H1 (cell line): ENCODE measurements around the gene NAV3. TPM values are rescaled to one million over a fixed set of nuclear protein-coding genes. Genes with fewer than 3 reads are reported as not detected.

Experiments used
- CTCF ChIA-PET: fragments of 300-600 bp; sonication (Branson Sonifier 250); formaldehyde crosslinking; loops from one replicate; lab custom pipeline; 2021; ENCODE audit not compliant: partially characterized antibody; lab: Charles Lee
- POLR2A ChIA-PET: fragments of 300-600 bp; sonication (Branson Sonifier 250); formaldehyde crosslinking; loops from one replicate; lab custom pipeline; 2021; ENCODE audit warnings: inconsistent platforms; ENCODE audit not compliant: partially characterized antibody; lab: Charles Lee
- DNase-seq, 2 experiments: peaks; one replicate each; pipeline versions ENCODE4 v3.0.0 to v3.0.0-alpha.2; 2010 to 2022; ENCODE audit warnings: low spot score in 2 of 2, low read depth in 1 of 2, mixed read lengths in 1 of 2
- FAIRE-seq: peaks from 2 replicates; lab custom pipeline; 2011; peaks lifted over from hg19 to GRCh38; lab: Jason Lieb, UNC
- H2AFZ ChIP-seq: 2 replicates; pipeline ENCODE4 v1.8.1; 2012; ENCODE audit warnings: low read length, inconsistent platforms
- H2AK5ac ChIP-seq: 2 replicates; pipeline ENCODE4 v1.6.1; 2013; ENCODE audit warnings: low read depth, low read length
- H2BK120ac ChIP-seq: replicated peaks from 2 replicates; pipeline ENCODE3; 2013; ENCODE audit warnings: low read depth, low read length, inconsistent platforms
- H2BK12ac ChIP-seq: 2 replicates; pipeline ENCODE4 v1.6.1; 2013; ENCODE audit warnings: low read depth, low read length
- H2BK15ac ChIP-seq: 2 replicates; pipeline ENCODE4 v1.6.1; 2013; ENCODE audit warnings: low read length
- H2BK20ac ChIP-seq: 2 replicates; pipeline ENCODE4 v1.6.1; 2013; ENCODE audit warnings: low read length
- H2BK5ac ChIP-seq: 2 replicates; pipeline ENCODE4 v1.6.1; 2013; ENCODE audit warnings: low read depth, low read length
- H3K14ac ChIP-seq: 2 replicates; pipeline ENCODE4 v1.6.1; 2013; ENCODE audit warnings: inconsistent platforms; ENCODE audit not compliant: insufficient read length
- H3K18ac ChIP-seq: 2 replicates; pipeline ENCODE4 v1.6.1; 2013; ENCODE audit warnings: low read length; ENCODE audit errors: extremely low read depth
- H3K23ac ChIP-seq: 2 replicates; pipeline ENCODE4 v1.6.1; 2013; ENCODE audit warnings: inconsistent platforms; ENCODE audit not compliant: insufficient read length
- H3K23me2 ChIP-seq: 2 replicates; pipeline ENCODE4 v1.6.1; 2013; ENCODE audit warnings: low read depth, low read length
- H3K27ac ChIP-seq: 2 replicates; pipeline ENCODE4 v1.6.1; 2011; ENCODE audit warnings: low read depth, low read length, inconsistent platforms
- H3K27me3 ChIP-seq, 4 experiments: replicated peaks in 1 of 4; 1 replicate in 1 of 4; 2 replicates in 3 of 4; pipeline versions ENCODE4 v1.6.1 to v1.8.1; 2011 to 2013; ENCODE audit warnings: low read length in 3 of 4, mild to moderate bottlenecking in 3 of 4, inconsistent platforms in 2 of 4, mixed read lengths in 2 of 4, moderate library complexity in 1 of 4; ENCODE audit not compliant: control insufficient read depth in 3 of 4, insufficient read depth in 3 of 4; ENCODE audit errors: extremely low read depth in 1 of 4
- H3K36me3 ChIP-seq, 4 experiments: 2 replicates each; pipeline versions ENCODE4 v1.6.1 to v1.8.1; 2011 to 2013; ENCODE audit warnings: mild to moderate bottlenecking in 4 of 4, low read length in 3 of 4, moderate library complexity in 2 of 4, control low read depth in 1 of 4, inconsistent platforms in 1 of 4; ENCODE audit not compliant: insufficient read depth in 4 of 4, control insufficient read depth in 2 of 4
- H3K4ac ChIP-seq: replicated peaks from 2 replicates; pipeline ENCODE3; 2013; ENCODE audit warnings: low read length, low read depth, mixed read lengths, inconsistent platforms; ENCODE audit not compliant: insufficient read length
- H3K4me1 ChIP-seq, 4 experiments: replicated peaks in 1 of 4; 1 replicate in 1 of 4; 2 replicates in 3 of 4; pipeline versions ENCODE4 v1.6.1 to v1.8.1; 2011 to 2013; ENCODE audit warnings: low read length in 3 of 4, inconsistent platforms in 2 of 4, mixed read lengths in 1 of 4; ENCODE audit not compliant: insufficient read depth in 4 of 4, control insufficient read depth in 3 of 4
- H3K4me2 ChIP-seq, 2 experiments: 2 replicates each; pipeline versions ENCODE4 v1.6.1 to v1.8.1; 2011 to 2013; ENCODE audit warnings: low read depth in 2 of 2, low read length in 2 of 2, control low read depth in 1 of 2, inconsistent platforms in 1 of 2, mild to moderate bottlenecking in 1 of 2; ENCODE audit not compliant: insufficient read depth in 1 of 2
- H3K4me3 ChIP-seq, 4 experiments: fragments of 200-600, 300-600 bp in 1 of 4; sonication (generic), shearing (Covaris generic), sonication (Bioruptor Twin) in 1 of 4; 2 replicates each; pipeline versions ENCODE4 v1.5.1 to v1.8.1; 2011 to 2016; ENCODE audit warnings: low read length in 4 of 4, low read depth in 3 of 4, control low read depth in 2 of 4, inconsistent platforms in 2 of 4, mild to moderate bottlenecking in 2 of 4, mixed read lengths in 1 of 4, moderate library complexity in 1 of 4; ENCODE audit not compliant: insufficient read depth in 2 of 4; ENCODE audit errors: extremely low read depth in 1 of 4
- H3K56ac ChIP-seq: replicated peaks from 2 replicates; pipeline ENCODE3; 2013; ENCODE audit warnings: low read depth, mild to moderate bottlenecking, mixed read lengths, low read length, inconsistent platforms; ENCODE audit not compliant: insufficient read length
- H3K79me1 ChIP-seq: 2 replicates; pipeline ENCODE4 v1.6.1; 2013; ENCODE audit warnings: low read depth, low read length, control low read depth
- H3K79me2 ChIP-seq, 2 experiments: 2 replicates each; pipeline versions ENCODE4 v1.6.1 to v1.8.1; 2012 to 2013; ENCODE audit warnings: low read length in 2 of 2, mild to moderate bottlenecking in 2 of 2, inconsistent platforms in 1 of 2; ENCODE audit not compliant: insufficient read depth in 2 of 2, control insufficient read depth in 1 of 2
- H3K9ac ChIP-seq, 4 experiments: replicated peaks in 1 of 4; 1 replicate in 1 of 4; 2 replicates in 3 of 4; pipeline versions ENCODE4 v1.6.1 to v1.8.1; 2011 to 2013; ENCODE audit warnings: low read depth in 3 of 4, low read length in 3 of 4, control low read depth in 2 of 4, mild to moderate bottlenecking in 2 of 4, moderate library complexity in 2 of 4, inconsistent platforms in 1 of 4; ENCODE audit errors: extremely low read depth in 1 of 4
- H3K9me3 ChIP-seq, 2 experiments: 2 replicates each; pipeline versions ENCODE4 v1.6.1 to v1.8.1; 2012 to 2013; ENCODE audit warnings: mild to moderate bottlenecking in 2 of 2, moderate library complexity in 2 of 2, control low read depth in 1 of 2, inconsistent platforms in 1 of 2, low read depth in 1 of 2, low read length in 1 of 2, mixed read lengths in 1 of 2; ENCODE audit not compliant: insufficient read depth in 2 of 2
- H4K20me1 ChIP-seq, 2 experiments: replicated peaks in 1 of 2; 2 replicates each; pipeline versions ENCODE3 to v1.8.1; 2011 to 2013; ENCODE audit warnings: inconsistent platforms in 2 of 2, low read length in 2 of 2, mild to moderate bottlenecking in 1 of 2; ENCODE audit not compliant: insufficient read depth in 2 of 2, control insufficient read depth in 1 of 2
- H4K5ac ChIP-seq: 2 replicates; pipeline ENCODE4 v1.6.1; 2013; ENCODE audit warnings: low read length, low read depth, mixed read lengths, inconsistent platforms; ENCODE audit not compliant: insufficient read length
- H4K8ac ChIP-seq: 2 replicates; pipeline ENCODE4 v1.8.0; 2013; ENCODE audit warnings: mild to moderate bottlenecking, moderate library complexity, low read length, inconsistent platforms; ENCODE audit not compliant: insufficient read depth; ENCODE audit errors: extremely low read depth
- H4K91ac ChIP-seq: replicated peaks from 2 replicates; pipeline ENCODE3; 2013; ENCODE audit warnings: low read length, mixed read lengths, inconsistent platforms; ENCODE audit not compliant: insufficient read length
- CBX8 ChIP-seq: fragments of 300-800, 300-1000 bp; sonication (generic); IDR thresholded peaks from 2 replicates; pipeline ENCODE4 v1.7.1; 2016; ENCODE audit warnings: low read depth, low read length, borderline replicate concordance
- FOSL1 ChIP-seq: IDR thresholded peaks from 2 replicates; pipeline ENCODE4 v1.6.1; 2011; ENCODE audit warnings: mild to moderate bottlenecking, low read depth, low read length, moderate library complexity; ENCODE audit not compliant: insufficient read depth
- GABPA ChIP-seq: IDR thresholded peaks from 2 replicates; pipeline ENCODE4 v1.6.1; 2011; ENCODE audit warnings: mild to moderate bottlenecking, low read length, moderate library complexity, borderline replicate concordance; ENCODE audit not compliant: insufficient read depth
- HDAC2 ChIP-seq, 2 experiments: fragments of 300-600 bp in 1 of 2; sonication (generic) in 1 of 2; IDR thresholded peaks; 2 replicates each; pipeline ENCODE4 v1.6.1; 2011 to 2012; ENCODE audit warnings: low read depth in 2 of 2, low read length in 2 of 2, mild to moderate bottlenecking in 2 of 2, moderate library complexity in 2 of 2, borderline replicate concordance in 1 of 2, inconsistent platforms in 1 of 2
- KDM4A ChIP-seq: IDR thresholded peaks from one replicate; pipeline ENCODE4 v1.7.1; 2012; ENCODE audit warnings: low read depth, mild to moderate bottlenecking, moderate library complexity, low read length, inconsistent platforms; ENCODE audit not compliant: severe bottlenecking
- TAF1 ChIP-seq: IDR thresholded peaks from 2 replicates; pipeline ENCODE4 v1.6.1; 2011; ENCODE audit warnings: mild to moderate bottlenecking, low read depth, low read length
- TEAD4 ChIP-seq: IDR thresholded peaks from 2 replicates; pipeline ENCODE4 v1.6.1; 2012; ENCODE audit warnings: low read depth, low read length, inconsistent platforms, mixed read lengths
- WGBS, 2 experiments: shearing (Covaris generic) in 1 of 2; methylation state at CpG; one replicate each; pipeline versions ENCODE4 v1.1.6 to v1.1.7; 2013 to 2015; ENCODE audit warnings: low lambda C conversion rate in 2 of 2, mixed read lengths in 2 of 2, inconsistent platforms in 1 of 2, low coverage in 1 of 2, missing lambda C conversion rate in 1 of 2; ENCODE audit not compliant: insufficient replicate concordance in 2 of 2, insufficient coverage in 1 of 2, insufficient read length in 1 of 2; ENCODE audit errors: extremely low coverage in 1 of 2, missing lambda C conversion rate in 1 of 2; 5-methylcytosine and 5-hydroxymethylcytosine counted together
- polyA plus RNA-seq, 7 experiments: library from polyadenylated mRNA; depleted of rRNA in 3 of 7; stranded (reverse) in 5 of 7; unstranded in 2 of 7; fragments of >200 nt in 5 of 7; fragments of 200-250 nt in 2 of 7; gene quantifications; 1 replicate in 5 of 7; 2 replicates in 1 of 7; 4 replicates in 1 of 7; pipeline versions ENCODE4 v1.2.1 to v1.2.3, GENCODE V29; 2011 to 2013; ENCODE audit warnings: missing spikeins in 2 of 7, mixed read lengths in 2 of 7
- total RNA-seq: library from RNA; stranded (reverse); fragmentation: NEBNext Ultra II Directional; extraction: Animal tissue kit (Norgen Biotek cat#: 25700); gene quantifications from 2 replicates; pipeline ENCODE4 v1.2.1, GENCODE V29; 2021
- TF ChIP-seq, protein P1 (sequence below), 3 experiments: IDR thresholded peaks; 1 replicate in 2 of 3; 2 replicates in 1 of 3; pipeline versions ENCODE4 v1.5.1 to v1.6.1; 2011; ENCODE audit warnings: low read length in 3 of 3, mild to moderate bottlenecking in 3 of 3, inconsistent platforms in 2 of 3, low read depth in 1 of 3, moderate library complexity in 1 of 3; ENCODE audit not compliant: insufficient read depth in 1 of 3; ENCODE audit errors: control extremely low read depth in 1 of 3

Gene NAV3
- total and polyA plus RNA-seq, 2 of the 8 experiments (the other 6 are each of a cell fraction or from before 2014, with no cell fraction given), result 0.47 to 5.0 TPM

DNA sequence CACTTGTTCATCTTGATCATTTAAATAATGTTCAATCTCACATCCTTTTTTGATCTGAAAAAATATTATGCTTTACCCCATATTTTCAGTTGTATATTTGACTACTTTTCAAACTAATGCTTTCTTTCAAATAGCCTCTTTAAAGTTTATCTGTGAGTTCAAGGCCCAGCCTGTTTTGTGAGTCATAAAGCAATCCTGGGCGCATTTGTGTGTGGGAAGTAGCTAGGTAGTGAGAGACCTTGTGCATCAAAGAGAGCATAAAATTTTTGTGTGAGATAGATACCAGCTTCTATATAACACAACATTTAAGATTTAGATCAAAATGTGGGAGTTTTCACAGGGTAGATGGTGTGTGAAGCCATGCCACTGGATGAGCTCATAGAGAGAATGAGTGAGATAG, 405.6 kb downstream of the NAV3 start:
- Histone ChIP-seq H3K18ac (no peak overlapping the region), H2AFZ (no peak overlapping the region), H4K91ac (no peak overlapping the region), H4K20me1 (no peaks in the 10 kb centered on the region), H2BK120ac (no peak overlapping the region), H2AK5ac (no peak overlapping the region), H4K5ac (no peak overlapping the region), H3K27me3 (no peaks in the 10 kb centered on the region), H3K36me3 (no peaks in the 10 kb centered on the region), H3K79me1 (no peaks in the 10 kb centered on the region), H2BK20ac (no peak overlapping the region), H3K4me2 (no peak overlapping the region), H2BK15ac (no peak overlapping the region), H3K79me2 (no peaks in the 10 kb centered on the region), H2BK12ac (no peak overlapping the region), H2BK5ac (no peak overlapping the region), H3K23me2 (peaks cover 3% of the 10 kb centered on the region; the same call in 1 of the 2 replicates), H3K4me1 (peaks cover 4 to 11% (median 8%) of the 10 kb centered on the region in 4 experiments; a peak in 4 of 7 replicates), H3K56ac (no peak overlapping the region), H3K27ac (no peak overlapping the region), H3K9me3 (no peaks in the 10 kb centered on the region), H3K4me3 (no peak overlapping the region), H3K23ac (no peak overlapping the region), H3K4ac (no peak overlapping the region), H3K14ac (no peak overlapping the region), H3K9ac (no peak overlapping the region), H4K8ac (no peak overlapping the region)
- WGBS, 2 experiments, result 100% methylated on average over 1 of the region's 1 CpG; no CpG with 5 or more reads in 1 of the 2 experiments
- ChIA-PET POLR2A (no interaction called here), CTCF (no interaction called here)
- DNase-seq, result no peak
- FAIRE-seq, result no peak
- TF ChIP-seq GABPA (no peak), TEAD4 (no peak), CBX8 (no peak), KDM4A (no peak), TAF1 (no peak), FOSL1 (no peak), HDAC2 (IDR thresholded peaks at IDR 0.05; ENCODE audit: borderline replicate concordance in 1 of 2, low read depth in 2 of 2, low read length in 2 of 2) (no peak)
- TF ChIP-seq, protein P1, sequence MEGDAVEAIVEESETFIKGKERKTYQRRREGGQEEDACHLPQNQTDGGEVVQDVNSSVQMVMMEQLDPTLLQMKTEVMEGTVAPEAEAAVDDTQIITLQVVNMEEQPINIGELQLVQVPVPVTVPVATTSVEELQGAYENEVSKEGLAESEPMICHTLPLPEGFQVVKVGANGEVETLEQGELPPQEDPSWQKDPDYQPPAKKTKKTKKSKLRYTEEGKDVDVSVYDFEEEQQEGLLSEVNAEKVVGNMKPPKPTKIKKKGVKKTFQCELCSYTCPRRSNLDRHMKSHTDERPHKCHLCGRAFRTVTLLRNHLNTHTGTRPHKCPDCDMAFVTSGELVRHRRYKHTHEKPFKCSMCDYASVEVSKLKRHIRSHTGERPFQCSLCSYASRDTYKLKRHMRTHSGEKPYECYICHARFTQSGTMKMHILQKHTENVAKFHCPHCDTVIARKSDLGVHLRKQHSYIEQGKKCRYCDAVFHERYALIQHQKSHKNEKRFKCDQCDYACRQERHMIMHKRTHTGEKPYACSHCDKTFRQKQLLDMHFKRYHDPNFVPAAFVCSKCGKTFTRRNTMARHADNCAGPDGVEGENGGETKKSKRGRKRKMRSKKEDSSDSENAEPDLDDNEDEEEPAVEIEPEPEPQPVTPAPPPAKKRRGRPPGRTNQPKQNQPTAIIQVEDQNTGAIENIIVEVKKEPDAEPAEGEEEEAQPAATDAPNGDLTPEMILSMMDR (IDR thresholded peaks at IDR 0.05; ENCODE audit: control extremely low read depth in 1 of 3, insufficient read depth in 1 of 3, low read depth in 1 of 3, low read length in 3 of 3), result no peak
